Neural crest cell (in vitro differentiated cells): ENCODE measurements around the gene GPRIN3. TPM values are rescaled to one million over a fixed set of nuclear protein-coding genes. Genes with fewer than 3 reads are reported as not detected.
"Not testable (repeated sequence)": the region's sequence is repeated elsewhere in the genome, so short reads cannot be mapped to it uniquely, and the experiment has no call there.

Source experiments
- DNase-seq: peaks from one replicate; pipeline ENCODE4 v3.0.0; 2021; ENCODE audit warnings: low read depth, mixed read lengths, low spot score
- H3K27ac Mint-ChIP-seq: one replicate; pipeline ENCODE4 v1.8.0; 2021; ENCODE audit warnings: mild to moderate bottlenecking, mixed read lengths; ENCODE audit not compliant: unreplicated experiment
- H3K27me3 Mint-ChIP-seq: 2 replicates; pipeline ENCODE4 v1.8.0; 2021; ENCODE audit warnings: low read depth, mild to moderate bottlenecking, mixed read lengths
- H3K36me3 Mint-ChIP-seq: 2 replicates; pipeline ENCODE4 v1.8.0; 2021; ENCODE audit warnings: low read depth, mild to moderate bottlenecking, mixed read lengths
- H3K4me1 Mint-ChIP-seq: 2 replicates; pipeline ENCODE4 v1.8.0; 2021; ENCODE audit warnings: mixed read lengths
- H3K4me3 Mint-ChIP-seq: one replicate; pipeline ENCODE4 v1.8.0; 2021; ENCODE audit warnings: mild to moderate bottlenecking, mixed read lengths
- H3K9me3 Mint-ChIP-seq: 2 replicates; pipeline ENCODE4 v1.8.0; 2021; ENCODE audit warnings: mixed read lengths
- CTCF ChIP-seq: fragments of 200-600 bp; sonication (generic); conservative IDR thresholded peaks from 2 replicates; pipeline ENCODE4 v1.5.0; 2021; ENCODE audit warnings: antibody characterized with exemption, mild to moderate bottlenecking
- total RNA-seq: library from RNA; stranded (reverse); gene quantifications from 2 replicates; pipeline ENCODE4 v1.2.1, GENCODE V29; 2021

GPRIN3 gene
- total RNA-seq, 1 donor from 2014 or later: 0.70 TPM

- no peak for DNase-seq
- Mint-ChIP-seq H3K36me3 (no peaks in the 10 kb centered on the region), H3K4me3 (no peak overlapping the region), H3K27me3 (no peaks in the 10 kb centered on the region), H3K9me3 (peaks cover 6% of the 10 kb centered on the region), H3K4me1 (no peaks in the 10 kb centered on the region), H3K27ac (no peak overlapping the region)
- no peak for TF ChIP-seq CTCF
Observed at GRCh38 chr4:89213382-89213701, 94.3 kb downstream of the GPRIN3 start.

GRCh38 chr4:89212666-89213381 lies 94.8 kb downstream of the GPRIN3 start:
- TF ChIP-seq CTCF: no peak
- Mint-ChIP-seq H3K27me3 (no peaks in the 10 kb centered on the region), H3K4me3 (no peak overlapping the region), H3K4me1 (no peaks in the 10 kb centered on the region), H3K36me3 (no peaks in the 10 kb centered on the region), H3K27ac (no peak overlapping the region), H3K9me3 (peaks cover 11% of the 10 kb centered on the region)
- no peak for DNase-seq

GRCh38 chr4:89204624-89205023 lies 103.0 kb downstream of the GPRIN3 start:
- no peak for TF ChIP-seq CTCF
- Mint-ChIP-seq H3K27me3 (no peaks in the 10 kb centered on the region), H3K4me3 (no peak overlapping the region), H3K36me3 (no peaks in the 10 kb centered on the region), H3K27ac (no peak overlapping the region), H3K9me3 (peaks cover 14% of the 10 kb centered on the region), H3K4me1 (no peaks in the 10 kb centered on the region)
- DNase-seq: no peak

- H3K27ac Mint-ChIP-seq: no peak overlapping the region
Observed at GRCh38 chr4:89203902-89204301, 103.7 kb downstream of the GPRIN3 start.

DNA sequence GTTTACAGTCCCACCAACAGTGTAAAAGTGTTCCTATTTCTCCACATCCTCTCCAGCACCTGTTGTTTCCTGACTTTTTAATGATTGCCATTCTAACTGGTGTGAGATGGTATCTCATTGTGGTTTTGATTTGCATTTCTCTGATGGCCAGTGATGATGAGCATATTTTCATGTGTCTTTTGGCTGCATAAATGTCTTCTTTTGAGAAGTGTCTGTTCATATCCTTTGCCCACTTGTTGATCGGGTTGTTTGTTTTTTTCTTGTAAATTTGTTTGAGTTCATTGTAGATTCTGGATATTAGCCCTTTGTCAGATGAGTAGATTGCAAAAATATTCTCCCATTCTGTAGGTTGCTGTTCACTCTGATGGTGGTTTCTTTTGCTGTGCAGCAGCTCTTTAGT lies 108.2 kb downstream of the GPRIN3 start:
- not testable (repeated sequence) for H3K4me3 Mint-ChIP-seq, H3K9me3 Mint-ChIP-seq, H3K27ac Mint-ChIP-seq, H3K27me3 Mint-ChIP-seq, DNase-seq, H3K36me3 Mint-ChIP-seq, H3K4me1 Mint-ChIP-seq

More at GRCh38 chr4:89203902-89204301, 103.7 kb downstream of the GPRIN3 start:
- Mint-ChIP-seq H3K36me3 (no peaks in the 10 kb centered on the region), H3K9me3 (peaks cover 13% of the 10 kb centered on the region), H3K4me3 (no peak overlapping the region), H3K27me3 (no peaks in the 10 kb centered on the region), H3K4me1 (no peaks in the 10 kb centered on the region)
- no peak for TF ChIP-seq CTCF
- no peak for DNase-seq

DNA sequence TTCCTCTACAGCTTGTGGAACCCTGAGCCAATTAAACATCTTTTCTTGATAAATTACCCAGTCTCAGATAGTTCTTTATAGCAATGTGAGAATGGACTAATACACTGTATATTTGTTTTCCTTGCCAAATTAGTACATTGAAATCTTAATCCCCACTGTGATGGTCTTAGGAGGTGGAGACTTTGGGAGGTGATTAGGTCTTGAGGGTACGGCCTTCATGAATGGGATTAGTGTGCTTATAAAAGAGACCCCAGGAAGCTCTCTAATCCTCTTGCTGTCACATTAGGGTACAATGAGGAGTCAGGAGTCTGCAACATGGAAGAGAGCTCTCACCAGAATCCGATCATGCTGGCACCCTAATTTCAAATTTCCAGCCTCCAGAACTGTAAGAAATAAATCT lies 109.7 kb downstream of the GPRIN3 start:
- no peaks in the 10 kb centered on the region for H3K27me3 Mint-ChIP-seq
- no peaks in the 10 kb centered on the region for H3K9me3 Mint-ChIP-seq
- H3K4me1 Mint-ChIP-seq: no peaks in the 10 kb centered on the region
- no peak for DNase-seq
- H3K4me3 Mint-ChIP-seq: no peak overlapping the region
- no peak overlapping the region for H3K27ac Mint-ChIP-seq
- TF ChIP-seq CTCF: no peak
- H3K36me3 Mint-ChIP-seq: no peaks in the 10 kb centered on the region
